ENCODE data around the gene LUC7L3. TPM values are rescaled to one million over a fixed set of nuclear protein-coding genes. Genes with fewer than 3 reads are reported as not detected.

LUC7L3 gene
- total and polyA plus RNA-seq, 2 of the 13 experiments (the other 11 are each of a cell fraction or from before 2014, with no cell fraction given), result 108 to 120 TPM

GRCh38 chr17:50686494-50687199 lies 32.8 kb upstream of the LUC7L3 start (continued):
- TF ChIP-seq TSC22D2 (CRISPR knock-in tag; IDR thresholded peaks at IDR 0.05; ENCODE audit: borderline replicate concordance) (no peak), ZNF772 (CRISPR knock-in tag; IDR thresholded peaks at IDR 0.05) (peak; percentile 62), NRL (CRISPR knock-in tag; IDR thresholded peaks at IDR 0.05; ENCODE audit: borderline replicate concordance) (peak; percentile 70; the same call in 1 of the 2 replicates), TP53 (CRISPR knock-in tag; conservative IDR thresholded peaks at IDR 0.05) (peak; percentile 10; the same call in 1 of the 2 replicates), NFAT5 (CRISPR knock-in tag; IDR thresholded peaks at IDR 0.05) (0 out of 2 replicates have a peak, but pooled peaks have one; percentile 10), PHF8 (CRISPR knock-in tag; IDR thresholded peaks at IDR 0.05) (no peak; the same call in 1 of the 2 replicates), ZNF326 (CRISPR knock-in tag; IDR thresholded peaks at IDR 0.05; ENCODE audit: borderline replicate concordance) (no peak), ZNF362 (CRISPR knock-in tag; IDR thresholded peaks at IDR 0.05; ENCODE audit: borderline replicate concordance) (no peak), ZNF549 (CRISPR knock-in tag; IDR thresholded peaks at IDR 0.05) (no peak), TFDP1 (CRISPR knock-in tag; IDR thresholded peaks at IDR 0.05; ENCODE audit: borderline replicate concordance) (peak; percentile 73; the same call in 1 of the 2 replicates), ZNF33A (CRISPR knock-in tag; IDR thresholded peaks at IDR 0.05; ENCODE audit: borderline replicate concordance) (no peak), GLMP (CRISPR knock-in tag; IDR thresholded peaks at IDR 0.05; ENCODE audit: borderline replicate concordance) (no peak), ZNF12 (CRISPR knock-in tag; IDR thresholded peaks at IDR 0.05) (peak; percentile 64; the same call in 1 of the 2 replicates), KDM5A (IDR thresholded peaks at IDR 0.05; ENCODE audit: borderline replicate concordance, low read length) (peak; percentile 46; the same call in 1 of the 2 replicates), HOXD1 (CRISPR knock-in tag; IDR thresholded peaks at IDR 0.05) (0 out of 2 replicates have a peak, but pooled peaks have one; percentile 66), SP5 (CRISPR knock-in tag; IDR thresholded peaks at IDR 0.05; ENCODE audit: borderline replicate concordance, low read depth) (peak; percentile 86), KLF12 (CRISPR knock-in tag; IDR thresholded peaks at IDR 0.05; ENCODE audit: borderline replicate concordance) (peak; percentile 54; the same call in 1 of the 2 replicates), ZBTB38 (CRISPR knock-in tag; IDR thresholded peaks at IDR 0.05) (peak; percentile 78)
